Fibroblast of pulmonary artery (primary cell): Measurements from ENCODE around the gene MS4A2.
"Not testable (repeated sequence)": the region's sequence is repeated elsewhere in the genome, so short reads cannot be mapped to it uniquely, and the experiment has no call there.

Experiments used
- DNase-seq: peaks from one replicate; pipeline ENCODE4 v3.0.0-alpha.2; 2010; ENCODE audit warnings: low read depth
- H3K4me3 ChIP-seq: replicated peaks from 2 replicates; pipeline ENCODE4 v1.5.1; 2011; ENCODE audit warnings: low read depth, mild to moderate bottlenecking, control low read depth, low read length, moderate library complexity
- CTCF ChIP-seq: IDR thresholded peaks from 2 replicates; pipeline ENCODE4 v1.5.1; 2011; ENCODE audit warnings: mild to moderate bottlenecking, control low read depth, low read length, inconsistent platforms; ENCODE audit errors: missing control alignments

MS4A2 gene

GRCh38 chr11:60065801-60066200 is 22.7 kb upstream of the MS4A2 start:
- TF ChIP-seq CTCF = no peak
- no peak overlapping the region for H3K4me3 ChIP-seq
- DNase-seq = no peak

- no peak for DNase-seq
- TF ChIP-seq CTCF = no peak
- H3K4me3 ChIP-seq = no peak overlapping the region
Observed at GRCh38 chr11:60069450-60069849, 19.0 kb upstream of the MS4A2 start.

- not testable (repeated sequence) for DNase-seq, H3K4me3 ChIP-seq
Observed at GRCh38 chr11:60071644-60072043, 16.8 kb upstream of the MS4A2 start.

GRCh38 chr11:60077216-60077817 is 11.1 kb upstream of the MS4A2 start:
- no peak overlapping the region for H3K4me3 ChIP-seq
- no peak for TF ChIP-seq CTCF
- no peak for DNase-seq

GRCh38 chr11:60077981-60078380 is 10.5 kb upstream of the MS4A2 start:
- DNase-seq = no peak
- no peak overlapping the region for H3K4me3 ChIP-seq
- TF ChIP-seq CTCF = no peak

- no peak for TF ChIP-seq CTCF
- H3K4me3 ChIP-seq = no peak overlapping the region
- no peak for DNase-seq
Observed at GRCh38 chr11:60078745-60079144, 9.7 kb upstream of the MS4A2 start.

GRCh38 chr11:60080535-60080934 is 7.9 kb upstream of the MS4A2 start:
- no peak for DNase-seq
- H3K4me3 ChIP-seq = no peak overlapping the region
- no peak for TF ChIP-seq CTCF
